GM13976 (cell line): Measurements from ENCODE around the gene SLIT1.

ENCODE experiments used
- DNase-seq: peaks from one replicate; pipeline ENCODE4 v3.0.0; 2012; ENCODE audit warnings: low spot score
- in situ Hi-C: fragments of 300-500 bp; cut with MboI; formaldehyde crosslinking; loops from one replicate; pipeline ENCODE4 v1.12.0; 2022; ENCODE audit warnings: low sequenced_read_pairs, mixed read lengths, inconsistent platforms; ENCODE audit not compliant: unreplicated experiment
- TF ChIP-seq, protein P1 (sequence below): IDR thresholded peaks from 2 replicates; pipeline ENCODE4 v1.5.1; 2012; ENCODE audit warnings: borderline replicate concordance, mild to moderate bottlenecking; ENCODE audit not compliant: insufficient read depth; ENCODE audit errors: extremely low read depth, missing control alignments, control extremely low read depth

The SLIT1 gene

DNA sequence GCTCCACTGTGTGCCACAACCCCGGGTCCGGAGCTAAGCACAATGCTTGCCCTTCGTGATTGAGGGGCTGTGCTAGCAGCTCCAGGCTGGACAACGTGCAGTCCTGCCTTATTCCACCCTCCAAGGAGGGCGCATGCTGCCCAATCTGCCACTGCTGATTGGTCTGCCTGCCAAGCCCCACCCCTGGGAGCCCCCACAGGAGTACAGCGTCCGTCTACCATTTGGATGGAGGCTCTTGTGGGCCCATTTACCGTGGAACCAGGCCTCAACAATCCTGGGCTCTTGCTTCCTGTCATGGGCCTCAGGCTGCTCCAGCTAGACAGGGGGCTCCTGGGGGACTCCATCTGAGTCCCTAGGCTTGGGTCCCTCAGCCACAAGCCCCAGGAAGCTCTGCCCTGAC, 173.3 kb downstream of the SLIT1 start:
- no peak for DNase-seq
- TF ChIP-seq, protein P1, sequence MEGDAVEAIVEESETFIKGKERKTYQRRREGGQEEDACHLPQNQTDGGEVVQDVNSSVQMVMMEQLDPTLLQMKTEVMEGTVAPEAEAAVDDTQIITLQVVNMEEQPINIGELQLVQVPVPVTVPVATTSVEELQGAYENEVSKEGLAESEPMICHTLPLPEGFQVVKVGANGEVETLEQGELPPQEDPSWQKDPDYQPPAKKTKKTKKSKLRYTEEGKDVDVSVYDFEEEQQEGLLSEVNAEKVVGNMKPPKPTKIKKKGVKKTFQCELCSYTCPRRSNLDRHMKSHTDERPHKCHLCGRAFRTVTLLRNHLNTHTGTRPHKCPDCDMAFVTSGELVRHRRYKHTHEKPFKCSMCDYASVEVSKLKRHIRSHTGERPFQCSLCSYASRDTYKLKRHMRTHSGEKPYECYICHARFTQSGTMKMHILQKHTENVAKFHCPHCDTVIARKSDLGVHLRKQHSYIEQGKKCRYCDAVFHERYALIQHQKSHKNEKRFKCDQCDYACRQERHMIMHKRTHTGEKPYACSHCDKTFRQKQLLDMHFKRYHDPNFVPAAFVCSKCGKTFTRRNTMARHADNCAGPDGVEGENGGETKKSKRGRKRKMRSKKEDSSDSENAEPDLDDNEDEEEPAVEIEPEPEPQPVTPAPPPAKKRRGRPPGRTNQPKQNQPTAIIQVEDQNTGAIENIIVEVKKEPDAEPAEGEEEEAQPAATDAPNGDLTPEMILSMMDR: no peak
- in situ Hi-C loops: loop anchor here (25.0 kb wide), 1 partner anchor 375 kb away; no protein-coding TSS in a partner anchor

GRCh38 chr10:97011397-97011796, 174.4 kb downstream of the SLIT1 start:
- no peak for DNase-seq
- TF ChIP-seq, protein P1: no peak
- in situ Hi-C loops: loop anchor here (25.0 kb wide), 1 partner anchor 374 kb away; no protein-coding TSS in a partner anchor

- in situ Hi-C loops: loop anchor here (25.0 kb wide), 1 partner anchor 373 kb away; no protein-coding TSS in a partner anchor
Measured at GRCh38 chr10:97010695-97011206, 175.0 kb downstream of the SLIT1 start.

GRCh38 chr10:97007417-97007816, 178.3 kb downstream of the SLIT1 start:
- no peak for DNase-seq
- TF ChIP-seq, protein P1: no peak
- in situ Hi-C loops: loop anchor here (25.0 kb wide), 1 partner anchor 370 kb away; no protein-coding TSS in a partner anchor

More at GRCh38 chr10:97010695-97011206, 175.0 kb downstream of the SLIT1 start:
- TF ChIP-seq, protein P1: no peak
- DNase-seq: no peak

- DNase-seq: no peak
- in situ Hi-C loops: loop anchor here (25.0 kb wide), 1 partner anchor 369 kb away; no protein-coding TSS in a partner anchor
- TF ChIP-seq, protein P1: no peak
Measured at GRCh38 chr10:97006364-97006763, 179.4 kb downstream of the SLIT1 start.

- DNase-seq: no peak
- TF ChIP-seq, protein P1: no peak
- in situ Hi-C loops: loop anchor here (25.0 kb wide), 1 partner anchor 368 kb away; no protein-coding TSS in a partner anchor
Measured at GRCh38 chr10:97005349-97005748, 180.4 kb downstream of the SLIT1 start.

GRCh38 chr10:97004591-97004990, 181.2 kb downstream of the SLIT1 start:
- in situ Hi-C loops: loop anchor here (25.0 kb wide), 1 partner anchor 367 kb away; no protein-coding TSS in a partner anchor
- DNase-seq: no peak
- TF ChIP-seq, protein P1: no peak
